GM12878 (cell line): ENCODE data around the gene ARHGEF33. TPM values are rescaled to one million over a fixed set of nuclear protein-coding genes. Genes with fewer than 3 reads are reported as not detected.

ENCODE experiments used
- ATAC-seq: fragments of 200-7000 bp; cut with Tn5 transposase; 3 replicates; pipeline ENCODE4 v1.9.1; 2020; ENCODE audit warnings: mild to moderate bottlenecking, moderate library complexity
- BruUV-seq: library from RNA; stranded (reverse); fragments of 400-500 nt; replicated peaks from 2 replicates; lab custom pipeline; 2021; lab: Mats Ljungman, UMichigan
- CTCF ChIA-PET: fragments of 300-600 bp; sonication (Branson Sonifier 250); formaldehyde crosslinking; extraction: SDS; loops from one replicate; lab custom pipeline; 2021; ENCODE audit warnings: inconsistent platforms; lab: Yijun Ruan, JAX
- POLR2A ChIA-PET: fragments of 350-600 bp; formaldehyde crosslinking; extraction: SDS; loops from one replicate; lab custom pipeline; 2021; ENCODE audit warnings: inconsistent platforms; lab: Charles Lee
- RAD21 ChIA-PET: fragments of 300-600 bp; sonication (Branson Sonifier 250); formaldehyde crosslinking; loops from one replicate; lab custom pipeline; 2023; ENCODE audit warnings: antibody characterized with exemption; ENCODE audit not compliant: unreplicated experiment; lab: Charles Lee
- SMC1A ChIA-PET: fragments of 300-600 bp; sonication (Branson Sonifier 250); formaldehyde crosslinking; loops from one replicate; lab custom pipeline; 2023; ENCODE audit not compliant: unreplicated experiment, uncharacterized antibody; lab: Charles Lee
- DNase-seq: peaks from one replicate; pipeline ENCODE4 v3.0.0-alpha.2; 2011; ENCODE audit warnings: low read depth, low spot score
- FAIRE-seq: peaks from 3 replicates; lab custom pipeline; 2011; peaks lifted over from hg19 to GRCh38; lab: Jason Lieb, UNC
- H2AFZ ChIP-seq: 2 replicates; pipeline ENCODE4 v1.6.0; 2011; ENCODE audit warnings: low read depth, low read length, control low read depth; ENCODE audit not compliant: control insufficient read depth
- H3K27ac ChIP-seq: 2 replicates; pipeline ENCODE4 v1.5.1; 2011; ENCODE audit warnings: control low read depth; ENCODE audit not compliant: control insufficient read depth, insufficient read depth
- H3K27me3 ChIP-seq, 2 experiments: replicated peaks in 1 of 2; 2 replicates each; pipeline versions ENCODE4 v1.6.0 to v1.6.1; 2011; ENCODE audit warnings: low read length in 1 of 2; ENCODE audit not compliant: control insufficient read depth in 2 of 2, insufficient read depth in 2 of 2
- H3K36me3 ChIP-seq, 2 experiments: 2 replicates each; pipeline ENCODE4 v1.5.1; 2011; ENCODE audit warnings: low read length in 1 of 2; ENCODE audit not compliant: control insufficient read depth in 2 of 2, insufficient read depth in 2 of 2
- H3K4me1 ChIP-seq: 2 replicates; pipeline ENCODE4 v1.6.1; 2011; ENCODE audit warnings: mild to moderate bottlenecking, low read length, moderate library complexity, mixed read lengths; ENCODE audit not compliant: control insufficient read depth, insufficient read depth
- H3K4me2 ChIP-seq: 2 replicates; pipeline ENCODE4 v1.6.0; 2011; ENCODE audit warnings: control low read depth; ENCODE audit not compliant: control insufficient read depth, insufficient read depth
- H3K4me3 ChIP-seq: fragments of 200-600 bp; sonication (generic); 2 replicates; pipeline ENCODE4 v1.5.1; 2016
- H3K79me2 ChIP-seq: 2 replicates; pipeline ENCODE4 v1.6.0; 2011; ENCODE audit warnings: low read length; ENCODE audit not compliant: control insufficient read depth, insufficient read depth
- H3K9ac ChIP-seq: 2 replicates; pipeline ENCODE4 v1.8.0; 2011; ENCODE audit warnings: low read length, control low read depth, mixed read lengths; ENCODE audit not compliant: control insufficient read depth, insufficient read depth
- H3K9me3 ChIP-seq: replicated peaks from 3 replicates; pipeline ENCODE4 v1.5.1; 2011; ENCODE audit warnings: mild to moderate bottlenecking, low read length; ENCODE audit not compliant: control insufficient read depth, insufficient read depth
- H4K20me1 ChIP-seq: 2 replicates; pipeline ENCODE4 v1.6.0; 2011; ENCODE audit not compliant: control insufficient read depth, insufficient read depth
- ASH2L ChIP-seq: fragments of 300-600, 200-600 bp; sonication (generic); IDR thresholded peaks from 2 replicates; pipeline ENCODE4 v1.6.1; 2017; ENCODE audit warnings: low read depth, mild to moderate bottlenecking, borderline replicate concordance
- BRCA1 ChIP-seq: IDR thresholded peaks from 2 replicates; pipeline ENCODE4 v1.6.1; 2011; ENCODE audit warnings: low read depth, low read length, improper control_type of control experiment
- HCFC1 ChIP-seq: fragments of 150-350 bp; IDR thresholded peaks from 2 replicates; pipeline ENCODE4 v1.6.1; 2014; ENCODE audit warnings: low read length
- MYC ChIP-seq: IDR thresholded peaks from 2 replicates; pipeline ENCODE4 v1.6.1; 2011; ENCODE audit warnings: mild to moderate bottlenecking, low read length, moderate library complexity, inconsistent platforms; ENCODE audit not compliant: insufficient read depth, insufficient replicate concordance, insufficient read length, severe bottlenecking
- RAD51 ChIP-seq: fragments of 450-650 bp; IDR thresholded peaks from 2 replicates; pipeline ENCODE4 v1.6.1; 2016; ENCODE audit warnings: moderate library complexity, mild to moderate bottlenecking, inconsistent platforms
- RELA ChIP-seq: fragments of 450-650 bp; IDR thresholded peaks from 2 replicates; pipeline ENCODE4 v1.8.0; 2014; ENCODE audit warnings: borderline replicate concordance; ENCODE audit not compliant: partially characterized antibody
- REST ChIP-seq: IDR thresholded peaks from 2 replicates; pipeline ENCODE4 v1.6.1; 2012; ENCODE audit warnings: mild to moderate bottlenecking, low read depth, low read length
- SREBF1 ChIP-seq: IDR thresholded peaks from 2 replicates; pipeline ENCODE4 v1.6.1; 2012; ENCODE audit warnings: mild to moderate bottlenecking, low read length
- SRF ChIP-seq, 2 experiments: IDR thresholded peaks; 2 replicates each; pipeline ENCODE4 v1.6.1; 2011; ENCODE audit warnings: low read depth in 2 of 2, low read length in 2 of 2, mild to moderate bottlenecking in 1 of 2, moderate library complexity in 1 of 2
- ZBTB11 ChIP-seq: fragments of 450-650 bp; formaldehyde crosslinking; IDR thresholded peaks from 2 replicates; pipeline ENCODE4 v1.5.0; 2022; ENCODE audit warnings: mild to moderate bottlenecking, missing genetic modification characterization
- ZNF622 ChIP-seq: fragments of 450-650 bp; IDR thresholded peaks from 2 replicates; pipeline ENCODE4 v1.6.1; 2017; ENCODE audit warnings: mild to moderate bottlenecking, inconsistent platforms
- WGBS: methylation state at CpG from one replicate; pipeline ENCODE4 v1.1.6; 2016; ENCODE audit warnings: low lambda C conversion rate; ENCODE audit not compliant: insufficient replicate concordance, insufficient coverage; ENCODE audit errors: missing lambda C conversion rate; 5-methylcytosine and 5-hydroxymethylcytosine counted together
- in situ Hi-C: fragments of 300-500 bp; cut with MboI; formaldehyde crosslinking; loops from 9 replicates; pipeline ENCODE4 v1.14.3; 2018; ENCODE audit warnings: mixed read lengths
- intact Hi-C: fragments of 100-400 bp; cut with micrococcal nuclease; formaldehyde crosslinking; loops from one replicate; pipeline ENCODE4 v1.14.2; 2022; ENCODE audit not compliant: unreplicated experiment
- polyA plus RNA-seq, 11 experiments: library from polyadenylated mRNA; depleted of rRNA in 4 of 11; unstranded in 6 of 11; stranded (reverse) in 5 of 11; fragments of >200 nt; fragmentation: Nextera tagmentation in 4 of 11; fragmentation: Illumina TruSeq in 1 of 11; extraction: Ambion mirVana in 4 of 11; extraction: Trizol in 1 of 11; gene quantifications; 1 replicate in 1 of 11; 2 replicates in 10 of 11; pipeline versions ENCODE4 v1.2.1 to v1.2.3, GENCODE V29; 2011 to 2016; ENCODE audit warnings: inconsistent platforms in 2 of 11, missing spikeins in 2 of 11, low read depth in 1 of 11
- total RNA-seq, 4 experiments: library from RNA; depleted of rRNA in 3 of 4; stranded (reverse); fragments of >200 nt in 3 of 4; fragmentation: Illumina TruSeq in 1 of 4; extraction: Trizol in 1 of 4; gene quantifications; 2 replicates each; pipeline versions ENCODE4 v1.2.1 to v1.2.3, GENCODE V29; 2013 to 2021

ARHGEF33 gene
- total and polyA plus RNA-seq, 10 of the 15 experiments (the other 5 are each of a cell fraction or from before 2014, with no cell fraction given): 0.01 to 0.08 (median 0.05) TPM; not detected in 4

- TF ChIP-seq MYC: no peak
- no peak for TF ChIP-seq ASH2L
- TF ChIP-seq SRF (IDR thresholded peaks at IDR 0.05; ENCODE audit: low read depth in 2 of 2, low read length in 2 of 2): no peak
- TF ChIP-seq, all 136 proteins: peak for 6
Observed at GRCh38 chr2:38947241-38948239, 57.9 kb downstream of the ARHGEF33 start (continued).

GRCh38 chr2:38948387-38948882 is 58.8 kb downstream of the ARHGEF33 start:
- H3K36me3 ChIP-seq: no peaks in the 10 kb centered on the region
- no peak overlapping the region for H3K4me2 ChIP-seq
- CTCF ChIA-PET: interaction anchor here (0.7 to 7.8 kb wide), 36 partner anchors 9 to 782 kb away, joined by 3 to 319 read pairs (median 5); partner anchors contain the start of gene SOS1
- SMC1A ChIA-PET: interaction anchor here (0.6 to 5.8 kb wide), 16 partner anchors 10 to 287 kb away, joined by 3 to 145 read pairs (median 6); no protein-coding TSS in a partner anchor
- no peak for FAIRE-seq
- no TSS peak for BruUV-seq
- in situ Hi-C loops: loop anchor here (5.0 kb wide), 1 partner anchor 279 kb away; no protein-coding TSS in a partner anchor
- intact Hi-C loops: loop anchor here (5.0 kb wide), 1 partner anchor 109 kb away; no protein-coding TSS in a partner anchor
- H3K9ac ChIP-seq: no peak overlapping the region
- H3K27me3 ChIP-seq: no peaks in the 10 kb centered on the region
- H2AFZ ChIP-seq: no peak overlapping the region
- whole genome bisulfite sequencing: 55% methylated on average over 3 of the region's 3 CpGs
- no peak overlapping the region for H3K4me3 ChIP-seq
- H4K20me1 ChIP-seq: no peaks in the 10 kb centered on the region
- no peak for TF ChIP-seq RAD51
- TF ChIP-seq ZNF622: no peak
- no peak for TF ChIP-seq SREBF1
- no peak for TF ChIP-seq RELA
- no peak for TF ChIP-seq HCFC1
- no peak for TF ChIP-seq BRCA1
- TF ChIP-seq REST: no peak
- no peak for TF ChIP-seq ZBTB11 (CRISPR knock-in tag)
- RAD21 ChIA-PET: interaction anchor here (1.1 to 6.8 kb wide), 11 partner anchors 10 to 367 kb away, joined by 3 to 160 read pairs (median 4); no protein-coding TSS in a partner anchor
- no peaks in the 10 kb centered on the region for H3K79me2 ChIP-seq
- POLR2A ChIA-PET: interaction anchor here (1.2 kb wide), 1 partner anchor 280 kb away, joined by 3 read pairs; no protein-coding TSS in a partner anchor
- DNase-seq: no peak
- no peak overlapping the region for H3K27ac ChIP-seq
- no peaks in the 10 kb centered on the region for H3K4me1 ChIP-seq
- no peaks in the 10 kb centered on the region for H3K9me3 ChIP-seq
- ATAC-seq: no peak
